Middle frontal gyrus (tissue), 1 donor: ENCODE data around the gene HIPK2.
"Not testable (repeated sequence)": the region's sequence is repeated elsewhere in the genome, so short reads cannot be mapped to it uniquely, and the experiment has no call there.

Experiments
- DNase-seq: peaks from one replicate; pipeline ENCODE4 v3.0.0-alpha.2; 2015; ENCODE audit warnings: low spot score; ENCODE audit errors: extremely low spot score

HIPK2 gene

DNA sequence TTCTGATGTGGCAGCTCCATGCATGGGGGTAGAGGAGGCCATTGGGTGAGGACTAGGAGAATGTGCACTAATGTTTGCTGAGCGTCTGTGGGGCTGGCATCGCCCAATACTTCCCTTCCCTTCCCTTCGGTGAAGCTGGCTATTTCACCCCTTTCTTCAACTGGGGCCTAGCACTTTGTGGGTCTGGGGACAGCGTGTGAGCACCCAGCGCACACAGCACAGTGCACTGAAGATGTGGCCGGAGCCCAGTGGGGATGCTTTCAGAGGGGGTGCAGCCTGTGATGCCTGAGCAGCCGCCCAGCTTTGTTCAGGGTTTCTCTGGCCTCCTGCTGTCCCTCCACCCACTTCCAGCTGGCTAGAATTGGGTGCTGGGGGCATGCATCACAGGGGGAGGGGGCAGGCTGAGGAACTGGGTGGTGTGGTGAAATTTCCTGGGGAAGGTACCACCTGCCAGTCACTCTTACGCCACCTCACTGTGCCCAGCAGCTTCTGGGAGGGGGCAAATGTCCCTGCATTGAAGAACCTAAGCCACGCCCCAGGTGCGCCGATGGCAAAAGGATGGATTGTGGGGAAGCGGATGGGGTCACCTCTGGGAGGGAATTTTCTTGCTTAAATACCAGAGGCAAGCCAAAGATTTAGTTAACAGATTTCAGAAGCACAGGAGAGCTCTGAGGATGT is 208.8 kb downstream of the HIPK2 start:
- DNase-seq, result no peak

- DNase-seq, result no peak
Observed at GRCh38 chr7:139568346-139568675, 209.5 kb downstream of the HIPK2 start.

- DNase-seq, result no peak
Observed at GRCh38 chr7:139567647-139568345, 210.0 kb downstream of the HIPK2 start.

- DNase-seq, result no peak
Observed at GRCh38 chr7:139566736-139567646, 210.8 kb downstream of the HIPK2 start.

GRCh38 chr7:139566075-139566474 is 211.7 kb downstream of the HIPK2 start:
- DNase-seq, result no peak

- no peak for DNase-seq
Observed at GRCh38 chr7:139563856-139564255, 213.9 kb downstream of the HIPK2 start.

GRCh38 chr7:139562961-139563565 is 214.7 kb downstream of the HIPK2 start:
- no peak for DNase-seq

GRCh38 chr7:139562491-139562890 is 215.3 kb downstream of the HIPK2 start:
- no peak for DNase-seq

DNA sequence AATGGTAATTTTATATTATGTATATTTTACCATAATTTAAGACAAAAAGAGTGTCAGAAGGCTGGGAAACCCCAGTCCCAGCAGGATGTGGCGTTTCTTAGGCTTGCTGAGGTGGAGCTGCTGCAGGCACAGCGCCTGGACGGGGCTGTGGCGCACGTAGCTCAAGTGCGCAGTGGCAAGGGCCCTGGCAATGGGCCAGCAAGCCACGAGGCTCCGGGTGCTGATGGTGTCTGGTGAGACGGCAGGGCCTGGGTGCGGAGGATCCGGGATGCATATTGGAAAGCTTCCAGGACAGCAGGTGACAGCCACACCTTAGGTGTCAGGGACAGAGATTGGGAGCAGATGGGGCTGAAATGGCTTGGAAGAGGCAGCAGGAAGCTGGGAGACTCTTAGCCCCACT is 217.1 kb downstream of the HIPK2 start:
- no peak for DNase-seq

DNA sequence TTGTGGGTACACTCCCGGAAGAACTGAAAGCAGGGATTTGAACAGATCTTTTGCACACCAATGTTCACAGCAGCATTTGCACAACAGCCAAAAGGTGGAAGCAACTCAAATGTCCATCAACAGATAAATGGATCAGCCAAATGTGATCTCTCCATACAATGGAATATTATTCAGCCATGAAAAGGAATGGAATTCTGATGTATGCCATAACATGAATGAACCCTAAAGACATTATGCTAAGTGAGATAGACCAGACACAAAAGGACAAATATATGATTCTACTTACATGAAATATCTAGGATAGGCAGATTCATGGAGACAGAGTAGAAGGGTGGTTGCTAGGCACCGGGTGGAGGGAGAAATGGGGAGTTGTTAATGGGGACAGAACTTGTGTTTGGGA is 217.6 kb downstream of the HIPK2 start:
- no peak for DNase-seq

DNA sequence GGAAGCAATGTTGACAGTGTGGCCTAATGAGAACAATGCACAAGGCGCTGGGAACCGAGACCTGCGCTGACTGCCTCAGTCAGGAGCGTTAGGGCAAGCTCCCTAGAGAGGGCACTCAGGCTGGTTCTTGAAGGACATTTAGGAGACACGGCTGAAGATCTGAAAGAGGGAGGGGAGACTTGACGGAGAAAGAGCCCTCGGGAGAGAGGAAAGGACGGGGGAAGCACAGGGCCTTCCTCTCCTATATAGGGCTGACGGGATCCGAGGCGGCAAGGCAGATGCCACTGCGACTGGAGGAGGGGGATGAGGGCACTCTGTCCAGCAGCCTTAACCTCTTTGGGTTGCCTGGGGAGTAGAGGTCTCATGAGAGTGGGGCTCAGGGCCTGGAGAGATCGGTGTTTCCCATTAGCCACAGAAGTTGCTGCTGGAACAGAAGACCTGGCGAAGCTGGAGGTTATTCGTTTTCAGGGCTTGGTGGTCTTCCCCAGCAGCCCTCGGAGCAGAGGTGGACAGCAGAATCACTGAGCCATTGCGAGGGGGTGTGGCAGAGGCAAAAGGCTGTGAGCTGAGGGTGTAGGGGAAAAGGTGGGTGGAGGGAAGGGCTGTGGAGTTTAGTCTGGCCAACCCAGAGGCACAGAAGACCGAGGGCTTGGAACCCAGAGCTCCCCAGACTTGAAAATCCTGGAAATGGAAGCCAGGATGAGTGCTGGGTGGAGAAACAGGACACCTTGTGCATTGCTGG is 218.3 kb downstream of the HIPK2 start:
- no peak for DNase-seq

DNA sequence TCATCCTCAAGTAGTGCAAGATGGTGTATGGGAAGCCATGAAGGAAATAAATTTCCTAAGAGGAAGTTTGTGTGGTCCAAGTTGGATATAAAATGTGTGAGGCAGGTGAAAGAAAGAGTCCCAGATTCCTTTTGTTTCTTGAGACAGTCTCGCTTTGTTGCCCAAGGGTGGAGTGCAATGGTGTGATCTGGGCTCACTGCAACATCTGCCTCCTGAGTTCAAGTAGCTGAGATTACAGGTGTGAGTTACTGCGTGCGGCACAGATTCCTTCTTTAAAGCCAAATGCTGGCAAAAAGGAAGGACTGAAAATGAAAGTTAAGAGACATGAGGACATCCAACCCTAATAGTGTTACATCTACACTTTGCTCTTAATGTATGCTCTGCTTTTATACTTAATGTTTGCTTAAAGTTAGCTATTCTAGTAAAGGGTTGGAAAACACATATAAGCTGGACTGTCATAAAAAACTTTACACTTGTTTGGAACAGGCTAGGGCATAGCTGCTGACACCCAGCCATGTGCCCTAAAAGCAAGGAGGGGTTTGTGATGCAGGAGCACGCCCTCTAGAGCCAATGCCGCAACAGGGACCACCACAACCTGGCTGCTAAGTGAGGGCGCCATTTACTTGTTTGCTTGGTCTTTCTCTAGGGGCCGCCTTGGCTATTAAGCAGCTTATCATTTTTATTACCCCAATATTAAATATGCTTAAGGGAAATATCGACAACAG is 219.8 kb downstream of the HIPK2 start:
- no peak for DNase-seq

- DNase-seq, result not testable (repeated sequence)
Observed at GRCh38 chr7:139553991-139554700, 223.7 kb downstream of the HIPK2 start.

GRCh38 chr7:139548302-139549028 is 229.3 kb downstream of the HIPK2 start:
- DNase-seq, result no peak

DNA sequence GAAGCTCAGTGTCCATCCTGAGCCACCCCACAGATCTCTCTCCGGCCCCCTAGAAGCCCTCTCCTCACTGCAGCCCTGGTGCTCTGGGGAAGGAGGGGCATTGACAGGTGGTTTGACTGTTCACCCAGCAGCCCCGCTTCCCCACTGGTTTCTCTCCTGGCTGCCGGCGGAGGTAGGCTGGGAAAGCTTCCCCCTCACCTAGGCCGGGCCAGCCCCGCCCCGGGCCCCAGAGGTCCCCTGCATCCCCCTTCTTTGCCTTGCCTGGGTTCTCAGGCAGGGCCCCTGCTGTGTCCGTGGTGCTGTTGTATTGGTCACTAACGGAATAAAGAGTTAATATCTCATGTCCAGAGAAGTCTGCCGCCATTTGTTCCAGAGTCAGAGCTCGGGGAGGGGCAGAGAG is 233.2 kb downstream of the HIPK2 start:
- DNase-seq, result no peak

- no peak for DNase-seq
Observed at GRCh38 chr7:139543801-139544603, 233.8 kb downstream of the HIPK2 start.

DNA sequence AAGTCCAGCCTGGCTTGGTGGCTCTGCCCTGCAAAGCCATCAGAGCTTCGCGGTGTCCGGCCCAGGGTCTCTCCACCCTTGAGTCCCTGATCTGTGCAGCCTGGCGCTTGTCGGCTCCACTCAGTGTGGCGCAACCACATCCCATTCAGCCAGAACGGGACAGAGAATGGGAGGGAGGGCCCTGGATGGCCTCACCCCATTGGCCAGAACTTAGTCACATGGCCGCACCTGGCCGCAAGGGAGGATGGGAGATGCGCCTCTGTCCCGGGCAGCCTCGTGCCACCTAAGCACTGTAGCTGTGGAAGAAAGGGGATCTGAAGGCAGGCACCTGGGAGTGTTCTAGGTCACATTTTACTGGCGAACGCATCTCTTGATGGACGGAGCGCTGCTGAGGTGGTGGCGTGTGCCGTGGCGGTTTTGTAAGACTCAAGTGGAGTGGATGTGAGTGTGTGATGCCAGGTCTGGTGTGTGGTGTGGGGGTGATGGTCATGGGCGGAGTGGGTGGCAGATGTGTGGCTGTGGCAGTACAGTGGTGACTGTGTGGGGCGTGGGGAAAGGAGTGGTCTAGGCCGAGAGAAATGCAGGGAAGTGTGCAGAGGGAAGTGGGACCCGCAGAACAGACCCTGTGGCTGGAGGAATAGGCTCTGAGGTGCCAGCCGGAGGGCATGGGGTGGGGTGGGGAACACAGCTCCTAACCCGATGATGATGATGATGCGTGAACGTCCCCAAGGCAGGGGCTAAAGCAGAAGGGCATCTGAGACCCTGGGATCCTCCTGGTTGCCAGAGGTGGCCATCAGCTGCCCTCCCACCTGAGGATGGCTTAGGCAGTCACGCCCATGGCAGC is 235.3 kb downstream of the HIPK2 start:
- DNase-seq, result no peak
